HG03432 (cell line): ENCODE measurements around the gene LRRC8D.
"Not testable (repeated sequence)": the region's sequence is repeated elsewhere in the genome, so short reads cannot be mapped to it uniquely, and the experiment has no call there.

Experiments used
- ATAC-seq: cut with Tn5 transposase; IDR thresholded peaks from one replicate; pipeline ENCODE4 v1.9.1; 2021; ENCODE audit warnings: mild to moderate bottlenecking, moderate library complexity; ENCODE audit not compliant: unreplicated experiment

The LRRC8D gene

DNA sequence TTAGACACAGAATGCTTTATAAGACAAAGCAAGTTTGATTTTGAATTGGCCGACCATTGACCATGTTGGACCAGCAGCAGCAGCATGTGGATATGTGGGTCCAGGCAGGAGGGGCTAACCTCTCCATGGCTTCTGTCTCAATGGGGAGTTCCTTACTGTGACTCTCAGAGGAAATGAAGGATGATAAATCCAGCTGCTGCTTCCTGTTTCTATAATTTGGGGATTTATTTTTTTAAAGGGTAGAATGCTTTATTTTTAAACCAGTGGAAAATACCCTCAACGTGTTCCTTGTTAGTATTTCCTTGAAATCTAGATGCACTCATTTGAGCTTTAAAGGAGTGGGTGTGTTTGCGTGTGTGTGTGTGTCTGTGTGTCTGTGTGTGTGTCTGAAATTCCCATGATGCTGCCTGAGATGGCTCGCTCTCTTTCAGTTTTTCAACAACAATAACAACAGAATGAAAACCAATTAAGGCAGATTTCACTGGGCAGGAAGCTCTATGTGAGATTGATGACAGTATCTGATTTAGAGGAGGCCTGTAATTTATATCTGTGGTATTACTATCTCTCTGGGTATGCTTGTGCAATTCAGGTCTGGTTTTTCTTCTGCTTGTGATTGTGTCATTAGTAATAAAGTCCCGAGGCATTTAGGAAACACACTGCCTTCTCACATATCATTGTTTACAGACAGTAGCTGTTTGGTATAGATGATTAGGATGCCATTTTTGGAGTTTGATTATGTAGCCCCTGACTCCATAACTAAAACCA is 88.0 kb downstream of the LRRC8D start:
- ATAC-seq: no peak

DNA sequence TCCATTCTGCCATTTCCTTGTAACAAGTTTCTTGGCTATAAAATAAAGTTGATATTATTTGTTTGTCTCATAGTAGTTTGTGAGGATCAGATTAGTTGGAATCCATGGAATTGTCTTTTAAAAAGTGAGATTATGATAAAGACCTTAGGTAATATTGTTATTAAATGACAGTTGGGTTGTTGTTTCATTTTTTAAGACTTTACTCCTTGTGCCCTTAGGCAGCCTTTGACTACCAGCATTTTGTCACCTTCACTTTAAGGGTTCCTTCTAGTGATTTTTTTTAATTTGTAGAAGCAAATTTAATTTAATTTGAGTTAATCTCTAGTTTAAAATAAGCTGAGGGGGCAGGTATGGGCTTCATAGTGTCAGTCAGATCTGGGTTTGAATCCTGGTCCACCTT is 89.4 kb downstream of the LRRC8D start:
- no peak for ATAC-seq

DNA sequence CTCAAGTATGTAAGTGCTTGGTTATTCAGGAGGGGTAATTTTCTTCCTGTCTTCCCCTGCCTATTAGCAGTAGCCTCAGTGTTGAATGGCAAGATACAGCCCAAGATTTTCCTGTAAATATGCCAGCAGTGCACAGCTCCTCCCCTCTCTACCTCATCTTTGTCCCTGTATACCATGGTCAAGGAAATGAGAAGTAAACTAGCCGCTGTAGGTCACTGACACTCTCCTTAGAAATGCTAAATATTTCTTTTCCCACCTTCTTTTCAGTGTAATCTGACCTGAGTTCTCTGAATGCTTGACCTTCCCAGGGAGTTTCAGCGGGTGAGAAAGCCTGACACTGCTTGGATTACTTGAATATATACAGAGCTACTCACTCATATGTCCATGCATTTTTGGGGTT is 89.9 kb downstream of the LRRC8D start:
- no peak for ATAC-seq

DNA sequence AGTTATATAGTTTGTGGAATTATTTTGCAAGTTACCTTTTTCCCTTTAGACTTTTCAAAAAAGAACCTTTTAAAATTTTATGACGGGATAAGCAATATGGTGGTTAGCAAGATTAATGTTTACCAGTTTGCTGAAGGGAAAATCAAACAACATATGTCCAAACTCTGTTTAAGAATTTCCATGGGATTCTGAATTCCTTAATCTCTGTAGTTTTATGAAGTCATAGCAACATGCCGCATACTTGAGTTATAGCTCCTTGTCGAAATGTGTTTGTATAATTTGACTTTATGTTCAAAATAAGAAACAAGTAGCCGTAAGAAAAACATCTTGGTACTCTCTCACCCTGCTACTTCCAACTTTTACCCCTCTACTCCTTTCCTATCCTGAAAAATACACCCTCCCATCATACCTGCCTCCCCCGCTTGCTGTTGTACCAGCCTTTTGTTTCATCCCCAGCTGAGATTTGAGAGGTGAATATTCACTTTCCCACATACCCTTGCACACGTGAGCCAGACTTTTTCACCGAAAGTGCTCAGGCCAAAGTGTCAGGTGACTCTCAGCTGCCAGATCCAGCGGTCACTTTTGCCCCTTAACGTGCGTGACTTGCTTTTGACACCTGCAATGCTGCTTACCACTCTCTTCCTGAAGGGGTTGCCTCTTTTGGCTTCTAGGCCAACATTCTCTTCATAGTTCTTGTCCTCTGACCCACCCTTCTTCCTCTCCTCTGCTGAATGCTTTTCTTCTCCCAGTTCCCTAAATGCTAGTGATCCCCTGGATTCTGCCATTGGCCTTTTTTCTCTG is 90.6 kb downstream of the LRRC8D start:
- no peak for ATAC-seq

DNA sequence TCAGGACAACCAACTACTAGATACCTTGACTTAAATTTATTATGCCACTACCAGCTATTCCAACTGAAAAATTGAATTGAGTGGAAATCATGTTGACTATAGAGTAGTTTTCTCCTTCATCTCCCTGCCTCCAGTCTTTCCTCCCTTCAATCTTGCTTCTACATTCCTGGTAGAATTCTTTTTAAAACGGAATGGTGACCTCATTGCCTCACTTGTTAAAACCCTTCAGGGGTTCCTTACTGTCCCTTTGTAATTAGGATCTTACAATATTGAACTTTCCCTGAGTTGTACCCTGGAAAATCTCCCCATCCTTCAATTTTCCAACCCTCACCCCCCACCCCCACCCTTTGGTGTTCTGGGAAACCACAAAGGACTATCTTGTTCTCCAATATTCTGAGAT is 91.2 kb downstream of the LRRC8D start:
- no peak for ATAC-seq

DNA sequence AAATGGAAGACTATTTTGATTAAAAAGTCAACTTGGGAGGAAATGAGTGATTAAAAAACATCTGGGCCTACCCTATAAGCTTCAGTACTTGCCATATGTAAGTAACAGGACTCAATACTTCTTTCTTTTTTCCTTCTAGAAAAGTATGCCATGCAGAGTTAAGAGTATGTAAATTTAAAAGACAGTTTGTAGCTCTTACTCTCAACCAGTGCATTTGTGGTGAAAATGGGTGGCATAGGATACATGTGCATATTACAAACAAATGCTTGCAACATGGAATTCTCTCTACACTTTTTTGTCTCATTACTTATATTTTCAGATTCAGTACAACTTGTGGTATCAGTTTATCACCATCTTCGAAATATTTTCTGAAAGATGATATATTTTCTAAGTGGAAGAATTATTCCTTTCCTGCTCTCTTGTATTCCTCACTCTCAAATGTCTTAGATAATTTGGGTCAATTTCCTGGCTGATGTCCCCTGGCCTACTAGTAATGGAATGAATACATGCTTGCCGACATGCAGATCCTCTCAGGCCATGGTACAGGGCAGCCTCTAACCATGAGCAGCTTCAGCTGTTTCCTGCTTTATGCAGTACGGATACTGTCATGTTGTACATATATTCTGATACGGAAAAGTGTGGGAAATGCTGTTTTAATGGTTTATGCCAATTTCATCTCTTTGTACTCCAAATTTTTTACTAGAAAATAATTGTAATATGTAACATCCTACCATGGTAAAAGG is 92.7 kb downstream of the LRRC8D start:
- ATAC-seq: no peak

DNA sequence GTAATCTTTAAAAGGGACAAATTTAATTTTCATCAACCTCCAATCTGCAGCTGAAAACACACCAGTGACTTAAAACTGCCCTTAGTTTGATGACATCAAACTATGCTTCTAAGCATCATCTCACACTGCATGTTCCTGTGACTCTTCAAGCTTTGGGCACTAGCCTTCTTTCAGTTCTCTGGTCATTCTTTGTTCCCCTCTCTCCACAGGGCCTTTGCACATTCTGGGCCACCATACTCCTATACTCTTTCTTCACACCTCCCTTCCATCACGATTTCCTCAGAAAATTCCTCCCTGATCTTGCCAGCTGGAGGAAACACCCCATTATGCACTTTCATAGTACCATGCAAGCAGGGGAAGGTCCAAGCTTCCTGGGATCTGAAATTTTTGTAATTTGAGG is 96.5 kb downstream of the LRRC8D start:
- ATAC-seq: no peak

DNA sequence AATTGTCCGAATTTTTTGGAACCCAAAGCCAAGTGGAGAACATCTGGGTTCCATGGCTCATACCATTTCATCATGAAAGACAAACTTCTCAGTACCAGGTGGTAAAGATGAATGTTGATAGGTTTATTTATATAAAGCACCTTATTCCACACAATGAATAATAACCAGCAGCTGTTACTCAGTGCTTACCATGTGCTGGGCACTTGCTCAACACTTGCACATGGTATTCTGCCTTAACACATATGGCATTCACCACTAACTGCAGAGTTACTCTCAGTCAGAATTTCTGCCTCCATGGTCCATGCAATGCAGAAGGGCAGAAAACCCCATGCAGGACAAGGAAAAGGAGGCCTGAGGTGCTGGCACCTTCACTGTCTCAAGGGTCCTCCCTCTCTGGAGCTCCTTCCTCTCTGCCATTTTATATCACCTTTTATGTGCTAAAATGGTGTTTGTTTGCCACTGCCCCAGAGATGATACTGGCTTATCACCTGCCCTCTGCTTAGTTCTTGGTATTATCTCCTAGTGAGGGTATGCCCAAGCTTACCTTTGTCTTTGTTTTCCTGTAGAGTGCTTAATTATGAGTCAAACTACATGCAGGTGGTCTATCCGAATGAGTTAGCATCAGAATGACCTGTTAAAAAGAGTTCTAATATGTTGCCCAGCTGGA is 97.4 kb downstream of the LRRC8D start:
- ATAC-seq: no peak

DNA sequence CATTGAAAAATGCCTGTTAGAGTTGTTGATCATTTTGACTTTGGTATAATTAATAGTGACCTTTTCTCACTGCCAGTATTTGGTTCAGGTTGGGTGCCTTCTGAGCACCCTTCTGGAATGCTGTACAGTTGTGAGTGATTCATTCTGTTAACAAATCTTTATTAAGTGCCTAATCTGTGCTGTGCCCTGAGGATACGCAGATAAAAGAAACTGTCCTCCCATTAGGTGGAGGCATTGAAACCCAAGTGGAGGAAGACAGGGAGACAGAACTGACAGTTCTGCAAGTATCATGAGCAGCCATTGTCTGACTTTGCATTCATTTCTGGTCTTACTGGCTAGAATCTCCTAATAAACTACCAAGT is 97.9 kb downstream of the LRRC8D start:
- no peak for ATAC-seq

DNA sequence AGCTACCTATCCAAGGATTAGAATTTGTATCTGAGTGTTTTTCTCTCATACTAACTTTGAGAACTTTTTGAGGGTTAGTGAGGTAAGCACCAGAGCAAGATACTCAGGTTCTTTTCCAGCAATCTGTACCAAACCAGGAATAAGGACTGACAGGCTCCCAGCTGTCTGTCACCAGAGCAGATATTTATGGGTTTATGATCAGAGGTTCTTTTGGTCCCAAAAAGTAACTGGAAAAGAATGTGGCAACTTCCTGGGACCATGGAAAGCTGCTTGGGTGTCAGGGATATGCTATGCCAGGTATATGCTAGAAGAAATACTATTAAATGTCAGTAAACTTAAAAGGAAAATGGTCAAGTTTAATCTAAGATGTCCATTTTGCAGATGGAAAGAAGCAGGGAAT is 98.3 kb downstream of the LRRC8D start:
- ATAC-seq: no peak

DNA sequence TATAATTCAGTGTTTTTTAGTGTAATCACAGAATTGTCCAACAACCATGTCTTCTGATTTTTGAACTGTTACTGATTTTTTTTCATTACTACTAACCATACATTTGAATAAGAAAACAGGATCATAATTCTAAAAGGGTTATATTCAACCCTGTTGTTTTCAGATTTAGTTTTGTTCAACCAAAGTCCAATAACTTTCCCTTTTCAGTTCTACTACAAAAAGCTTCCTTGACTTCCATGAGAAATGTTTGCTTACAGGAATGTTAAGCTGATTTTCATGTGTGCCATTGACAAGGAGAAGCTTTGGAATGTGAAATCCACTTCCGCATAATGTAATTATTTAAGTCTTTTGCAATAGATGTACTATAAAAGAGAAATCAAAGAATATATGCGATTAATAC is 102.1 kb downstream of the LRRC8D start:
- no peak for ATAC-seq

DNA sequence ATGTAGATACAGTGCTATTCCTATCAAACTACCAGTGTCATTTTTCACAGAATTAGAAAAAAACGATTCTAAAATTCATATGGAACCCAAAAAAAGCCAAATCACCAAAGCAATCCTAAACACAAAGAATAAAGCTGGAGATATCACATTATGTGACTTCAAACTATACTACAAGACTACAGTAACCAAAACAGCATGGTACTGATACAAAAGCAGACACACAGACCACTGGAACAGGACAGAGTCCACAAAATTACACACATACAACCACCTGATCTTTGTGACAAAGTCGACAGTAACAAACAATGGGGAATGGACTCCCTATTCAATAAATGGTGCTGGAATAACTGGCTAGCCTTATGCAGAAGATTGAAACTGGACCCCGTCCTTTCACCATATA is 102.7 kb downstream of the LRRC8D start:
- no peak for ATAC-seq

DNA sequence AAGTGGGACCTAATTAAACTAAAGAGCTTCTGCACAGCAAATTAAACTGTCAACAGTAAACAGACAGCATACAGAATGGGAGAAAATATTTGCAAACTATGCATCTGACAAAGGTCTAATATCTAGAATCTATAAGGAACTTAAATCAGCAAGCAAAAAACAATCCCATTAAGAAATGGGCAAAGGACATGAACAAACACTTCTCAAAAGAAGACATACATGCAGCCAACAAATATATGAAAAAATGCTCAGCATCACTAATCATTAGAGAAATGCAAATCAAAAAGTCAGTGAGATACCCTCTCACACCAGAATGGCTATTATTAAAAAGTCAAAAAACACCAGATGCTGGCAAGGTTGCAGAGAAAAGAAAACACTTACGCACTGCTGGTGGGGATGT is 103.2 kb downstream of the LRRC8D start:
- not testable (repeated sequence) for ATAC-seq

DNA sequence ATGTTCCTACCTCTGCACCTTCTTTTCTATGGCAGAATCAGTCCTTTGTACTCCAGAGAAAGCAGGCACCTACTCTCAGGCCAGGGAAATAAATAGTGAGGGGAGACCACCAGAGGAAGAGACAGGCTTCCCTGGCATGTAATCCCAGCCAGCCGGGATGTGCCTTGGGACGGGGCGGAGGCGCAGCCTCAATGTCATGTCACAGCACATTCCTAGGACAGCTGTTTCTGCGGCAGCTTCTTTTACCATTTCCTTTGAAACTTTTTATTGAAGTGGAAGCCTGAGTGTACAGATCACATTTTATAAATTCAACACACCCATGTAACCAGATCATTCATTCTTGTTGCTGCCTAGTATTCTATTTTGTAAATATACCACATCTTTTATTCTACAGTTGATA is 106.2 kb downstream of the LRRC8D start:
- ATAC-seq: no peak

DNA sequence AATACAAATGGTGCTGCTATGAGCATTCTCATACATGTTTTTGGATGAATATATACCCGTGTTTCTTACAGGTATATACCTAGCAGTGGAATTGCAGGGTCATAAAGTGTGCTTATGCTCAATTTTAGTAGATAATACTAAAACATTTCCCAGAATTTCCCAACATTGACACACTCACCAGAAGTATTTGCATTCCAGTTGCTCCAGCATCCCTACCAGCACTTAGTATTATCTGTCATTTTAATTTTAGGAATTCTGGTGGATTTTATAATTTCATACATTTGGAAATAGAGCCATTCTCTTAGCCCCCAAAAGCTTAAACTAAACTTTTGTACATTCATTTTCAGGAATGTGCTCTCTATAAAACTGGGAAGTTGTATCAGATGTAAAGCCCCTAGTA is 106.6 kb downstream of the LRRC8D start:
- ATAC-seq: no peak

DNA sequence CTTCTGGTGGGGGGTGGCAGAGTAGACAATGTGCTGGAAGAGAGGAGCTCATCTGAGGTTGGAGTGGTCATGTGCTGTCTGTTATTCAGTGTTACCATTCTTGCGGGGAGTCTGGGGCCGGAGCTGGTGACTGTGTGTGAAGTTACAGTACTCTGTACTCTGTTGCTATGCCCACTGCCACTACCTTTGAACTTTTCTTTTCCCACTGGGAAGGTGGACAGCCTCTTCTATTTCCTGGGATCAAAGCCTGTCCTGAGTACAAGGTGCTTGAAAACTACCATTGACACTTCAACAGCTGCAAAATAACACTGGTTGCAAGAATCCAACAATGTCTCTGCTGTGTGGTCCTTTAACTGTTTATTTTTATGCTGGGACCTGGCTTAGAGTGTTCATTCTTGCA is 107.7 kb downstream of the LRRC8D start:
- ATAC-seq: no peak

DNA sequence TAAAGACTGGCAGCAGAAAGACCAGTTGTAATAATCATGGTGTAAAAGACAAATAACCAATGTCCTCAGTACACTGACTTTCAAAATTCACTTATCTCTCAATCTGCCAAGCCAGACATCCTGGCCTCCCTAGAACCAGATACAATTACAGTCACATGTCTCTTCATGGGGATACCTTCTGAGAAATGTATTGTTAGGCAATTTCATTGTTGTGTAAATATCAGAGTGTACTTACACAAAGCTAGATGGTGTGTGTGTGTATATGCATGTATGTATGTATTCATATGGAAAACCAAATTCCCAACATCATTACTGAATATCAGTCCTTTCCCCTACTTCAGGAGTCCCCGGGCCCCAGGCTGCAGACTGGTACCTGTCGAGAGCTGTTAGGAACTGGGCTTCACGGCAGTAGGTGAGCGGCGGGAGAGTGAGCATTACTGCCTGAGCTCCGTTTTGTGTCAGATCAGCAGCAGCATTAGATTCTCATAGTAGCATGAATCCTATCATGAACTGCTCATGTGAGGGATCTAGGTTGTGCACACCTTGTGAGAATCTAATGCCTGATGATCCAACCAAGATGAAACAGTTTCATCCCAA is 108.7 kb downstream of the LRRC8D start:
- ATAC-seq: no peak

DNA sequence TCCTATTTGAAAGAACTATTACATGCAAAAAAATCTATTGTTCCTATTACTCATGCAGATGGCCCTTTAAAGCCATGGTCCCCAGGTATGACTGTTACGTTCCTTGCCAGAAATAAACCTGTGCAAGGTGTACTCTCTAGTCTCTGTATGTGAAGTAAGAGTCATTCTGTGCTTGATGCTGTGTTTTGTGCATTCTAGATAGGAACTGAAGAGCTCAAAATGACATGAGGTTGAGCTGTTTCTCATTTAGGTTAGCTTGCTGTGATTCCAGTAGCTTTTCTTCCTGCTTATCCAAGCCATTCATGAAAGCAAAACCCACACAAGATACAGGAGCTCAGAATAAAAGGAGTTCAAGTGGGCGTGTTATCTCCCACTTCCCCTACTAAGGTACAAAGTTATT is 109.7 kb downstream of the LRRC8D start:
- no peak for ATAC-seq

DNA sequence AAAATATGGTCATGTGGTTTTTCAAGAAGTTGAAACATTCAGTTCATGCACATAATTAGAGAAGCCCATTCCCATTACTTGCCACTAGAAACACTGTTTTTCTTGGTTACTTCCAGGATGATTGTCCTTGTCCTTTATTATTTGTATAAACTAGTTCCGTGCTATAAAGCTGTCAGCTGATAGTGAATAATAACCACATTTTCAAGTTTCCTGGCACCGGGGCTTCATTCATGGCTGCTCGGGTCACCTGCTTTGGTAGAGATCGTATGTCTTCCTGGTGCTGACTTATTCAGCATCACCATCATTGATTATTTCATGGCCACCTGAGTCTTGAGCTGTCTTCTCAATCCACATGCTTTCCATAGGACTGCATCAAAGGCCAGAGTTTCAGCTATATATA is 111.1 kb downstream of the LRRC8D start:
- ATAC-seq: no peak

DNA sequence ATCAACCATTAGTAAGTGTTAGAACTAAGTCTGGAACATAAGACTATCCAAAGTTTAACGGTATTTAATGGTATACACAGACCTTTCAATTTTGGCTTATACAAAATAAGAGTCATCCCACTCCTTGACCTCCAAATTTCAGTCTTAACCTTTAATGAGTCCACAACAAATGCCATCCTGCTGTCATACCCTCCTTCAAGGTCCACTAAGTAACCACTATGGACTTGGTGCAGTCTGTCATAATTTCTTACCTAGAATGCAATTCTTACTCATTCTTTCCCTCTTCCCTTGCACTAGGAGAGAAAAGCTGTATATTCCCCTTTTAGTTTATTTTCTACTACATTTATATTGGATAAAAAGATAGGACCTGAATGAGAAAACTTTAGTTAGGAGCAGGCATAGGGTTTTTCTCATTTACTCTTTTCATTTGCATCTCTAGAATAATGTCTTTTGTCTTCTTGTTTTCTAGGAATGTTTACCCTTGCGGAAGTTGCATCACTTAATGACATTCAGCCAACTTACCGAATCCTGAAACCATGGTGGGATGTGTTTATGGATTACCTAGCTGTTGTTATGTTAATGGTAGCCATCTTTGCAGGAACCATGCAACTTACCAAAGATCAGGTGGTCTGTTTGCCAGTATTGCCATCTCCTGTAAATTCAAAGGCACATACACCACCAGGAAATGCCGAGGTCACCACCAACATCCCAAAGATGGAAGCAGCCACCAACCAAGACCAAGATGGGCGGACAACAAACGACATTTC is 111.9 kb downstream of the LRRC8D start:
- no peak for ATAC-seq
